Esophagus muscularis mucosa (tissue), 4 donors: ENCODE measurements around the gene NEK5. TPM values are rescaled to one million over a fixed set of nuclear protein-coding genes. Genes with fewer than 3 reads are reported as not detected.
A peak's percentile ranks its signal among the peaks of the same experiment; 100 is the strongest.
"Not testable (repeated sequence)": the region's sequence is repeated elsewhere in the genome, so short reads cannot be mapped to it uniquely, and the experiment has no call there.

Experiments used
- DNase-seq: peaks from one replicate; pipeline ENCODE4 v3.0.0-alpha.2; 2017; ENCODE audit errors: extremely low spot score
- H3K27ac ChIP-seq, 4 donors: fragments of 200-600 bp; sonication (generic); replicated peaks in 1 of 4; 1 replicate in 3 of 4; 2 replicates in 1 of 4; pipeline ENCODE4 v1.5.1; 2016 to 2019; ENCODE audit warnings: mild to moderate bottlenecking in 1 of 4
- H3K27me3 ChIP-seq, 4 donors: fragments of 200-600 bp; sonication (generic); one replicate each; pipeline versions ENCODE4 v1.5.1 to v1.6.0; 2016 to 2019
- H3K36me3 ChIP-seq, 4 donors: fragments of 200-600 bp; sonication (generic); one replicate each; pipeline ENCODE4 v1.5.1; 2016 to 2019
- H3K4me1 ChIP-seq, 4 donors: fragments of 200-600 bp; sonication (generic); one replicate each; pipeline ENCODE4 v1.5.1; 2016 to 2019
- H3K4me3 ChIP-seq, 4 donors: fragments of 200-600 bp; sonication (generic); 1 replicate in 2 of 4; 2 replicates in 2 of 4; pipeline ENCODE4 v1.5.1; 2016 to 2019; ENCODE audit warnings: mild to moderate bottlenecking in 4 of 4, moderate library complexity in 1 of 4
- H3K9me3 ChIP-seq, 4 donors: fragments of 200-600 bp; sonication (generic); 1 replicate in 3 of 4; 2 replicates in 1 of 4; pipeline ENCODE4 v1.5.1; 2016 to 2019
- CTCF ChIP-seq, 3 experiments: fragments of 200-600 bp in 2 of 3; fragments of 450-650 bp in 1 of 3; sonication (generic) in 2 of 3; IDR thresholded peaks; one replicate each; pipeline ENCODE4 v1.5.1; 2017 to 2019; ENCODE audit warnings: antibody characterized with exemption in 3 of 3, mild to moderate bottlenecking in 2 of 3, moderate library complexity in 1 of 3
- EP300 ChIP-seq: sonication (generic); formaldehyde crosslinking; IDR thresholded peaks from one replicate; pipeline ENCODE4 v1.6.1; 2017; ENCODE audit warnings: antibody characterized with exemption
- POLR2A ChIP-seq: fragments of 450-650 bp; IDR thresholded peaks from one replicate; pipeline ENCODE4 v1.6.1; 2017; ENCODE audit warnings: antibody characterized with exemption, moderate library complexity, mild to moderate bottlenecking, low read depth
- POLR2AphosphoS5 ChIP-seq, 2 donors: sonication (generic); formaldehyde crosslinking; IDR thresholded peaks; one replicate each; pipeline ENCODE4 v1.6.1; 2017; ENCODE audit warnings: antibody characterized with exemption in 2 of 2
- WGBS: methylation state at CpG from one replicate; pipeline ENCODE4 v1.1.5; 2018; 5-methylcytosine and 5-hydroxymethylcytosine counted together
- intact Hi-C: fragments of 100-400 bp; cut with DNase I; formaldehyde crosslinking; loops from one replicate; pipeline ENCODE4 v1.15.1; 2023
- total RNA-seq, 4 donors: library from RNA; depleted of rRNA; stranded (reverse); fragments of >200 nt; gene quantifications; one replicate each; pipeline versions ENCODE4 v1.1.0 to v1.2.1, GENCODE V29; 2016

Gene NEK5
- total RNA-seq: under 1 TPM in 3 of 4 donors, not detected in 1; 0.17 to 0.34 (median 0.26) TPM

- no peak for DNase-seq
- WGBS: 35% methylated on average over 20 of the region's 71 CpGs
- Histone ChIP-seq H3K4me1 (peaks cover 13 to 28% (median 24%) of the 10 kb centered on the region in 4 donors), H3K36me3 (peaks cover 4 to 35% (median 29%) of the 10 kb centered on the region in 4 donors), H3K27me3 (no peaks in the 10 kb centered on the region), H3K27ac (peak within 1 kb of the TSS; percentile 22 to 50 (median 44)), H3K9me3 (no peaks in the 10 kb centered on the region), H3K4me3 (peak within 1 kb of the TSS; percentile 63 to 80 (median 69))
- TF ChIP-seq CTCF (IDR thresholded peaks at IDR 0.05) (peak; percentile 70 to 83 (median 75)), POLR2A (no peak), EP300 (no peak), POLR2AphosphoS5 (IDR thresholded peaks at IDR 0.05) (peak in 1 of 2 donors; percentile 29)
- intact Hi-C loops: loop anchor here (2.0 to 5.0 kb wide), 5 partner anchors 127 to 323 kb away; partner anchors contain the start of gene VPS36
Measured at GRCh38 chr13:52128714-52129700, at the start of gene NEK5. NEK5 (minus strand) TSS chr13:52129073; CDS start chr13:52127482, 1,591 bp downstream.

- Histone ChIP-seq H3K9me3 (no peaks in the 10 kb centered on the region), H3K36me3 (peaks cover 15 to 77% (median 46%) of the 10 kb centered on the region in 4 donors), H3K4me1 (peaks cover 0 to 3% (median 0%) of the 10 kb centered on the region in 4 donors), H3K27me3 (no peaks in the 10 kb centered on the region), H3K4me3 (no peak overlapping the region), H3K27ac (no peak overlapping the region)
- WGBS: 89% methylated on average over 2 of the region's 2 CpGs
- no peak for DNase-seq
- TF ChIP-seq EP300 (no peak), POLR2AphosphoS5 (IDR thresholded peaks at IDR 0.05) (no peak), POLR2A (no peak), CTCF (IDR thresholded peaks at IDR 0.05) (no peak)
- intact Hi-C loops: no loop called here
Measured at GRCh38 chr13:52177276-52177675, 48.4 kb upstream of the NEK5 start.

- DNase-seq, intact Hi-C loops, H3K9me3 ChIP-seq, H3K27me3 ChIP-seq, H3K27ac ChIP-seq, H3K4me3 ChIP-seq, H3K4me1 ChIP-seq: not testable (repeated sequence)
- 72% methylated on average over 6 of the region's 6 CpGs for WGBS
- peaks cover 20 to 93% (median 52%) of the 10 kb centered on the region in 4 donors for H3K36me3 ChIP-seq
Measured at GRCh38 chr13:52173970-52174369, 45.1 kb upstream of the NEK5 start.

- Histone ChIP-seq H3K4me1 (no peaks in the 10 kb centered on the region), H3K9me3 (no peaks in the 10 kb centered on the region), H3K4me3 (no peak overlapping the region), H3K36me3 (peaks cover 25 to 96% (median 58%) of the 10 kb centered on the region in 4 donors), H3K27ac (no peak overlapping the region), H3K27me3 (no peaks in the 10 kb centered on the region)
- 87% methylated on average over 3 of the region's 3 CpGs for WGBS
- DNase-seq: no peak
- intact Hi-C loops: no loop called here
- TF ChIP-seq POLR2A (no peak), CTCF (IDR thresholded peaks at IDR 0.05) (no peak), EP300 (no peak), POLR2AphosphoS5 (IDR thresholded peaks at IDR 0.05) (no peak)
Measured at GRCh38 chr13:52173373-52173772, 44.5 kb upstream of the NEK5 start.

- H3K4me1 ChIP-seq, DNase-seq, intact Hi-C loops, H3K4me3 ChIP-seq, H3K9me3 ChIP-seq, H3K27me3 ChIP-seq, H3K27ac ChIP-seq: not testable (repeated sequence)
- 84% methylated on average over 1 of the region's 1 CpG for WGBS
- H3K36me3 ChIP-seq: peaks cover 25 to 97% (median 64%) of the 10 kb centered on the region in 4 donors
Measured at GRCh38 chr13:52171686-52172085, 42.8 kb upstream of the NEK5 start.

- H3K4me3 ChIP-seq, intact Hi-C loops, DNase-seq, H3K4me1 ChIP-seq, H3K27ac ChIP-seq, H3K9me3 ChIP-seq, H3K27me3 ChIP-seq: not testable (repeated sequence)
- H3K36me3 ChIP-seq: peaks cover 30 to 99% (median 70%) of the 10 kb centered on the region in 4 donors
- 87% methylated on average over 1 of the region's 1 CpG for WGBS
Measured at GRCh38 chr13:52170828-52171391, 42.0 kb upstream of the NEK5 start.
